Thoracic aorta (tissue), 2 donors: ENCODE measurements around the gene ZNF138. TPM values are rescaled to one million over a fixed set of nuclear protein-coding genes. Genes with fewer than 3 reads are reported as not detected.

ENCODE experiments used
- ATAC-seq: fragments of 150-250 bp; one replicate; pipeline ENCODE4 v1.8.0; 2017; ENCODE audit warnings: low read depth; ENCODE audit not compliant: insufficient number of reproducible peaks, low FRiP score
- DNase-seq: peaks from one replicate; pipeline ENCODE4 v3.0.0-alpha.2; 2020; ENCODE audit warnings: low spot score
- H3K27ac ChIP-seq, 2 donors: fragments of 200-600 bp; sonication (generic); 1 replicate in 1 of 2; 2 replicates in 1 of 2; pipeline ENCODE4 v1.5.1; 2016; ENCODE audit warnings: mild to moderate bottlenecking in 2 of 2, moderate library complexity in 2 of 2
- H3K27me3 ChIP-seq: fragments of 200-600 bp; sonication (generic); replicated peaks from 2 replicates; pipeline ENCODE4 v1.6.0; 2016; ENCODE audit warnings: mild to moderate bottlenecking; ENCODE audit not compliant: insufficient read depth
- H3K36me3 ChIP-seq: fragments of 200-600 bp; sonication (generic); one replicate; pipeline ENCODE4 v1.5.1; 2016
- H3K4me1 ChIP-seq, 2 donors: fragments of 200-600 bp; sonication (generic); 1 replicate in 1 of 2; 2 replicates in 1 of 2; pipeline versions ENCODE4 v1.5.1 to v1.6.0; 2016; ENCODE audit warnings: low read depth in 2 of 2, mild to moderate bottlenecking in 1 of 2; ENCODE audit not compliant: control insufficient read depth in 1 of 2
- H3K4me3 ChIP-seq: fragments of 200-600 bp; sonication (generic); 2 replicates; pipeline ENCODE4 v1.5.1; 2016; ENCODE audit warnings: mild to moderate bottlenecking
- H3K9me3 ChIP-seq: fragments of 200-600 bp; sonication (generic); 2 replicates; pipeline ENCODE4 v1.5.1; 2016
- total RNA-seq, 2 donors: library from RNA; depleted of rRNA; stranded (reverse); fragments of >200 nt; gene quantifications; one replicate each; pipeline versions ENCODE4 v1.1.0 to v1.2.3, GENCODE V29; 2016
- TF ChIP-seq, protein P1 (sequence below): fragments of 200-600 bp; sonication (generic); IDR thresholded peaks from one replicate; pipeline ENCODE4 v1.5.1; 2019; ENCODE audit warnings: antibody characterized with exemption

Gene ZNF138
- total RNA-seq, 2 donors from 2014 or later = 7.7 to 11.0 TPM

DNA sequence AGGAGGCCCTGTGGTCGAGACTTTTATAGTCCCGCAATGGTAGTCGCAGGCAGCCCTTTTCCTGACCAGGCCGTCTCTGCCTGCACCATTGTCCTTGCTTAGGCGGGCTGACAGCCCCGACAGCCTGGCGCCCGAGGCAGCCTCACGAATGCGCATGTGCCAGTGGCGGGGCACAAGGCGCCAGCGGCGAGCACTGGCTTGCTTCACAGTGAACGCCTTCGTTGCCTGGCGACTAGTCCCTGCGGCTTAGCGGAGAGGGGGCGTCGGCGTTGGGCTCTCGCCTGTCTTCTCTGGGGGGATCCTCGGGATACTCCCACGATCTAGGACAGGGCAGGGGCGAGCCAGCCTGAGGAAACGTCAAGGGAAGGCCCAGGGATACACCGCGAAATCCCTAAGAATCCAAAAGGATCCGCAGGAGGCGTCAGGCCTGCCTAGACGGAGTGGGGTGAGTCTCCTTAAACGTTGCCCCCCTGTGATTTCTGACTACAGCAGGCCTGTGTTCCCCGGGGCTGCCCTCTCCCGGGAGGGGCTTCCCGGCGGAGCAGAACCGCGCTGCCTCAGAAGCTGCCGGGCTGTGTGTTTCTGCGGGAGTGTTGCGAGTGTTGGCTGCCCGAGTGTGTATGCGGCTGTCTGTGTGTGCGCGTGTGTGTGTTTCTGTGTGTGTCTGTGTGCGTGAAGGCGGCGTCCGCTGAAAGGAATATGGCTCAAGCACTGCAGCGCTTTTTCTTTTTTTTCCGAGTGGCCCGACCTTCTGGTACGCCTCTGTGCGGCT lies 88.3 kb downstream of the ZNF138 start:
- Histone ChIP-seq H3K9me3 (no peaks in the 10 kb centered on the region), H3K4me1 (peaks cover 0 to 8% of the 10 kb centered on the region in 2 donors), H3K4me3 (peak overlapping the region; percentile 78), H3K36me3 (no peaks in the 10 kb centered on the region), H3K27ac (no peak overlapping the region), H3K27me3 (no peaks in the 10 kb centered on the region)
- DNase-seq (no peak), ATAC-seq (peak; percentile 31)
- TF ChIP-seq, protein P1, sequence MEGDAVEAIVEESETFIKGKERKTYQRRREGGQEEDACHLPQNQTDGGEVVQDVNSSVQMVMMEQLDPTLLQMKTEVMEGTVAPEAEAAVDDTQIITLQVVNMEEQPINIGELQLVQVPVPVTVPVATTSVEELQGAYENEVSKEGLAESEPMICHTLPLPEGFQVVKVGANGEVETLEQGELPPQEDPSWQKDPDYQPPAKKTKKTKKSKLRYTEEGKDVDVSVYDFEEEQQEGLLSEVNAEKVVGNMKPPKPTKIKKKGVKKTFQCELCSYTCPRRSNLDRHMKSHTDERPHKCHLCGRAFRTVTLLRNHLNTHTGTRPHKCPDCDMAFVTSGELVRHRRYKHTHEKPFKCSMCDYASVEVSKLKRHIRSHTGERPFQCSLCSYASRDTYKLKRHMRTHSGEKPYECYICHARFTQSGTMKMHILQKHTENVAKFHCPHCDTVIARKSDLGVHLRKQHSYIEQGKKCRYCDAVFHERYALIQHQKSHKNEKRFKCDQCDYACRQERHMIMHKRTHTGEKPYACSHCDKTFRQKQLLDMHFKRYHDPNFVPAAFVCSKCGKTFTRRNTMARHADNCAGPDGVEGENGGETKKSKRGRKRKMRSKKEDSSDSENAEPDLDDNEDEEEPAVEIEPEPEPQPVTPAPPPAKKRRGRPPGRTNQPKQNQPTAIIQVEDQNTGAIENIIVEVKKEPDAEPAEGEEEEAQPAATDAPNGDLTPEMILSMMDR = no peak

Other genes with a start within 250 kb of the ZNF138 start
- gene ZNF680, start 231.4 kb upstream of the ZNF138 start, total RNA-seq = 10 to 100 TPM; 32.6 to 35.4 TPM
- gene ZNF107, start 128.3 kb upstream of the ZNF138 start, total RNA-seq = 1 to 10 TPM; 5.6 to 6.9 TPM
- 1 to 10 TPM; 6.6 to 9.2 TPM for gene ZNF273, start 108.8 kb downstream of the ZNF138 start, total RNA-seq
- gene ZNF117, start 196.6 kb downstream of the ZNF138 start, total RNA-seq = 10 to 100 TPM in 1 of 2 donors, 1 to 10 TPM in 1; 9.2 to 16.9 TPM
- gene ERV3-1, start 212.3 kb downstream of the ZNF138 start, total RNA-seq = 10 to 100 TPM; 21.8 to 28.6 TPM